Small intestine (tissue), 7 donors: ENCODE measurements around the gene TRPM7. TPM values are rescaled to one million over a fixed set of nuclear protein-coding genes. Genes with fewer than 3 reads are reported as not detected.
"Not testable (repeated sequence)": the region's sequence is repeated elsewhere in the genome, so short reads cannot be mapped to it uniquely, and the experiment has no call there.

Experiments
- DNase-seq, 2 donors: peaks; one replicate each; pipeline versions ENCODE4 v3.0.0 to v3.0.0-alpha.2; 2013
- FAIRE-seq: peaks from 2 replicates; lab custom pipeline; 2012; peaks lifted over from hg19 to GRCh38; lab: Jason Lieb, UNC
- H3K27ac ChIP-seq, 3 donors: one replicate each; pipeline ENCODE4 v1.5.1; 2013; ENCODE audit warnings: low read length in 2 of 3, mild to moderate bottlenecking in 2 of 3, control low read depth in 1 of 3, inconsistent platforms in 1 of 3, low read depth in 1 of 3, moderate library complexity in 1 of 3
- H3K27me3 ChIP-seq, 3 donors: one replicate each; pipeline ENCODE4 v1.6.1; 2013; ENCODE audit warnings: low read length in 3 of 3, inconsistent platforms in 1 of 3; ENCODE audit not compliant: control insufficient read depth in 3 of 3, insufficient read depth in 3 of 3
- H3K36me3 ChIP-seq, 3 donors: one replicate each; pipeline ENCODE4 v1.6.1; 2013; ENCODE audit warnings: low read length in 3 of 3, inconsistent platforms in 1 of 3, low read depth in 1 of 3, mild to moderate bottlenecking in 1 of 3, moderate library complexity in 1 of 3; ENCODE audit not compliant: control insufficient read depth in 3 of 3, insufficient read depth in 2 of 3
- H3K4me1 ChIP-seq, 3 donors: one replicate each; pipeline ENCODE4 v1.6.1; 2013; ENCODE audit warnings: low read length in 2 of 3, inconsistent platforms in 1 of 3, low read depth in 1 of 3, mild to moderate bottlenecking in 1 of 3, moderate library complexity in 1 of 3; ENCODE audit not compliant: control insufficient read depth in 3 of 3, insufficient read depth in 2 of 3
- H3K4me3 ChIP-seq, 3 donors: one replicate each; pipeline ENCODE4 v1.5.1; 2013; ENCODE audit warnings: low read length in 3 of 3, control low read depth in 1 of 3, inconsistent platforms in 1 of 3, low read depth in 1 of 3, mild to moderate bottlenecking in 1 of 3, moderate library complexity in 1 of 3
- H3K9me3 ChIP-seq, 2 donors: one replicate each; pipeline ENCODE4 v1.6.1; 2013; ENCODE audit warnings: low read depth in 1 of 2, low read length in 1 of 2; ENCODE audit not compliant: control insufficient read depth in 2 of 2, insufficient read depth in 1 of 2
- WGBS, 3 donors: extraction: QIAGEN DNeasy Blood & Tissue Kit; methylation state at CpG; one replicate each; pipeline ENCODE4 v1.1.7; 2013; 5-methylcytosine and 5-hydroxymethylcytosine counted together
- polyA plus RNA-seq, 4 donors: library from polyadenylated mRNA; stranded (reverse) in 3 of 4; unstranded in 1 of 4; fragments of 200-250 nt in 3 of 4; fragments of 120-200 nt in 1 of 4; gene quantifications; one replicate each; pipeline versions ENCODE4 v1.2.1 to v1.2.3, GENCODE V29; 2013
- donor health status: healthy with polysubstance abuse.
- donor health status: control.
- donor health status: control.
- donor health status: Bipolar disorder and iron deficiency.
- donor health status: healthy.

TRPM7 gene
- polyA plus RNA-seq, 4 donors = 5.7 to 36.2 (median 9.5) TPM

GRCh38 chr15:50576166-50576565 is 110.4 kb downstream of the TRPM7 start:
- no peak overlapping the region for H3K27ac ChIP-seq
- WGBS, 3 donors = 86 to 93% (median 90%) methylated on average over 1 of the region's 1 CpG
- DNase-seq (no peak), FAIRE-seq (no peak)
- H3K4me1 ChIP-seq = no peaks in the 10 kb centered on the region
- H3K4me3 ChIP-seq = no peak overlapping the region
- no peaks in the 10 kb centered on the region for H3K9me3 ChIP-seq
- H3K36me3 ChIP-seq = peaks cover 7 to 23% (median 20%) of the 10 kb centered on the region in 3 donors
- H3K27me3 ChIP-seq = no peaks in the 10 kb centered on the region

GRCh38 chr15:50573842-50574241 is 112.8 kb downstream of the TRPM7 start:
- not testable (repeated sequence) for H3K27ac ChIP-seq, FAIRE-seq, H3K27me3 ChIP-seq, H3K4me1 ChIP-seq, DNase-seq, H3K4me3 ChIP-seq, H3K9me3 ChIP-seq
- peaks cover 6 to 26% (median 13%) of the 10 kb centered on the region in 3 donors for H3K36me3 ChIP-seq
- WGBS, 3 donors = 93 to 96% (median 94%) methylated on average over 5 of the region's 5 CpGs

- 93 to 98% (median 96%) methylated on average over 4 of the region's 4 CpGs for WGBS, 3 donors
- peaks cover 4 to 28% (median 16%) of the 10 kb centered on the region in 3 donors for H3K36me3 ChIP-seq
- H3K27ac ChIP-seq = no peak overlapping the region
- H3K4me1 ChIP-seq = no peaks in the 10 kb centered on the region
- DNase-seq = no peak
- H3K27me3 ChIP-seq = no peaks in the 10 kb centered on the region
- FAIRE-seq = no peak
- no peak overlapping the region for H3K4me3 ChIP-seq
- H3K9me3 ChIP-seq = no peaks in the 10 kb centered on the region
These were observed 122.8 kb downstream of the TRPM7 start for GRCh38 chr15:50563756-50564155.

- H3K9me3 ChIP-seq = no peaks in the 10 kb centered on the region
- WGBS, 3 donors = 74 to 95% (median 78%) methylated on average over 4 of the region's 4 CpGs
- H3K36me3 ChIP-seq = peaks cover 4 to 32% (median 14%) of the 10 kb centered on the region in 3 donors
- FAIRE-seq = no peak
- H3K4me1 ChIP-seq = no peaks in the 10 kb centered on the region
- no peak for DNase-seq
- no peak overlapping the region for H3K4me3 ChIP-seq
- no peaks in the 10 kb centered on the region for H3K27me3 ChIP-seq
- no peak overlapping the region for H3K27ac ChIP-seq
These were observed 123.6 kb downstream of the TRPM7 start for GRCh38 chr15:50562735-50563640.

- WGBS, 3 donors = 98 to 100% (median 98%) methylated on average over 2 of the region's 2 CpGs
- DNase-seq (no peak), FAIRE-seq (no peak)
- H3K4me1 ChIP-seq = no peaks in the 10 kb centered on the region
- H3K27me3 ChIP-seq = no peaks in the 10 kb centered on the region
- peaks cover 4 to 15% (median 11%) of the 10 kb centered on the region in 3 donors for H3K36me3 ChIP-seq
- H3K9me3 ChIP-seq = no peaks in the 10 kb centered on the region
- H3K4me3 ChIP-seq = no peak overlapping the region
- no peak overlapping the region for H3K27ac ChIP-seq
These were observed 128.6 kb downstream of the TRPM7 start for GRCh38 chr15:50558012-50558411.

GRCh38 chr15:50556642-50557371 is 129.8 kb downstream of the TRPM7 start:
- no peak overlapping the region for H3K27ac ChIP-seq
- no peaks in the 10 kb centered on the region for H3K9me3 ChIP-seq
- no peaks in the 10 kb centered on the region for H3K27me3 ChIP-seq
- FAIRE-seq (no peak), DNase-seq (no peak)
- no peak overlapping the region for H3K4me3 ChIP-seq
- 98 to 100% (median 98%) methylated on average over 2 of the region's 2 CpGs for WGBS, 3 donors
- H3K4me1 ChIP-seq = no peaks in the 10 kb centered on the region
- H3K36me3 ChIP-seq = peaks cover 4 to 11% (median 6%) of the 10 kb centered on the region in 3 donors

GRCh38 chr15:50552238-50552637 is 134.4 kb downstream of the TRPM7 start:
- DNase-seq = no peak
- 58 to 74% (median 69%) methylated on average over 4 of the region's 4 CpGs for WGBS, 3 donors
- Histone ChIP-seq H3K4me3 (no peak overlapping the region), H3K27me3 (no peaks in the 10 kb centered on the region), H3K4me1 (no peaks in the 10 kb centered on the region), H3K36me3 (no peaks in the 10 kb centered on the region), H3K9me3 (no peaks in the 10 kb centered on the region), H3K27ac (no peak overlapping the region)
- no peak for FAIRE-seq

- Histone ChIP-seq H3K9me3 (no peaks in the 10 kb centered on the region), H3K27ac (no peak overlapping the region), H3K27me3 (no peaks in the 10 kb centered on the region), H3K36me3 (no peaks in the 10 kb centered on the region), H3K4me1 (no peaks in the 10 kb centered on the region), H3K4me3 (no peak overlapping the region)
- WGBS, 3 donors = 85 to 88% (median 86%) methylated on average over 7 of the region's 7 CpGs
- FAIRE-seq (no peak), DNase-seq (no peak)
These were observed 137.3 kb downstream of the TRPM7 start for GRCh38 chr15:50549326-50549725.
